ENCODE measurements around the gene ALKAL2.

ALKAL2 gene

DNA sequence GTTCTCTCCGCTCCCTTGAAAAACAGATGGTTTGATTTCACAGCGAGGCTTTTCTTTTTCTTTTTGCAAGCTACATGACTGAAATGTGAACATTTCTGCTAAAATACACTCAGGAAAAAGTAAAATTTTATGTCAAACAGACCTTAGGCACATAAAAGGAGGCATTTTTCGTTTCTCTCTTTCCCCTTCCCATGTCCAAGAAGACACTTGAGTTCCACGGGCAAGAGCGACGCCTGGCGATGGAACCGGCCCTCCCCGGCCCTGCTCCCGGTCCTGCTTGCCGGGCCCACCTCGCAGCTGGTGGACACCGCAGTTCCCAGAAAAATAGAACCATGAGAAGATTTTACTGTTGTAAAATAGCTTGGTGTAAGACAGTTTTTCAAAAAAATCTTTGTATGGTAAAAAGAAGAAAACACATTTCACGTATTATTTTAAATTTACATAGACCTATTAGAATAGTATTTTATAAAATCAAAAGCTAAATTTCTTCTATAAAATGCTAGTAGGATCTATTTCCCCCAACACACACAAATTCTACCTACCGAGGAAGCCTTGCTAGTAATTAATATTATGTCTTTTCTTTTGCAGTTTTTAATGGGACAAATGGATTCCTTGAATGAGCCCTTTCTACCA, 2.3 kb upstream of the ALKAL2 start:
- peak; percentile 17 for DNase-seq (ENCODE audit: low read depth)

DNA sequence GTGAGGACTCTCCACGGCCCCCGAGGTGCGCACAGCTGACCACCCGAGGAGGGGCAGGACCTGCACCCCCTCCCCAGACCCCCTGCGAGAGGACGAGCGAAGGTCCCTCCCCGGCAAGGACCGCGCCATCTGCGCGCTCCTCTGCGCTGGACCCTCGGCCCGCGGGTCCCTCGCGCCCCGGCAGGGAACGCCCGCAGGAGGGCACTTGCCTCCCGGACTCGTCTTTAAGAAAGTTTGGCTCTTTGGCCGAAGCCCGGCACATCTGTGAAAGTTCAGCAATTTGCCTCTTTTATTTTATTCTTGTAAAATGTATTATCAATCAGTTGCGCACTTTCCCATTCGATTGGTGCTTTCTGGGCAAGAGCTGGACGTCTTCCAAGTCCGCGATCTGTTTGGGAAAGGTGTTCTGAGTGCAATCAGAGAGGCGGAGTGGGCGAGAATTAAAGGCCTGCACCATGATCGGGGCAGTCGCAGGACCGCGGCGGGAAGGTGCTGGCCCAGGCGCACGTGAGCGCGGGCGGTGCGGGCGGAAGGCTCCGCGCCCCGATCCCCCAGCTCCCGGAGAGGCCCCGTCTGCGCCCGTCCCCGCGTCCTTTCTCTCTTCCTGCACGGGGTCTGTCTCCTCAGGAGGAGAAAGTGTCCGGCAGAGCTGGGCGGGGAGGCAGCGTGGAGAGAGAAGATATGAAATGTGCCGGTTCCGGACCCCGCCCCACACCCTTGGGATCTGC, 1.6 kb upstream of the ALKAL2 start:
- DNase-seq (ENCODE audit: low read depth), result no peak

DNA sequence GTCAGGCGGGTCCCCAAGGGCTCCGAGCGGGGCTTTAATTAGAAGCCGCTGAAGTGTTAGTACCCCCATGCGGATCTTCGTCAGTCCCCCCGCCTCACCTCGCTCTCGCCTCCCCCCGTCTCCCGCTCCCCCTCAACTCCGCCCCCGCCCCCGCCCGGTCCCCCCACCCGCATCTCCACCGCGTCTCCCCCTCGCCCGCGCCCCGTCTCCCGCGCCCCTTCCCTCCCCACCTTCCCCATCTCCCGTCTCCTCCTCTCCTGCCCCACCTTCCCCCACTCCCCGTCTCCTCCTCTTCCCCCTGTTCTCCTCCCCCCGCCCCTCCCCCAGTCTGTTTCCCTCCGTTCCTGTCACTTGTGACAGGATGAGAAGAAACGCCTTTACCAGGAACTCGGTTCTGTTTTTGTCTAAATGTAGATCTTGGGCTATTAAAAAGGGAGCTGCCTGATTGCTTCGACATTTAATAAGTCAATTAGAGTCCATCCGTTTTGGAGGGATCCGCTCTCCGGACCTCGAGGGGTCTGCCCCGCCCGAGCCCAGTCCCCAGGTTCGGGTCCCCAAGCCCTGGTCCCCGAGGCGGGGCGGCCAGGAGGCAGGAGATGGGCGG, 969 bp upstream of the ALKAL2 start:
- no peak for DNase-seq (ENCODE audit: low read depth)

DNA sequence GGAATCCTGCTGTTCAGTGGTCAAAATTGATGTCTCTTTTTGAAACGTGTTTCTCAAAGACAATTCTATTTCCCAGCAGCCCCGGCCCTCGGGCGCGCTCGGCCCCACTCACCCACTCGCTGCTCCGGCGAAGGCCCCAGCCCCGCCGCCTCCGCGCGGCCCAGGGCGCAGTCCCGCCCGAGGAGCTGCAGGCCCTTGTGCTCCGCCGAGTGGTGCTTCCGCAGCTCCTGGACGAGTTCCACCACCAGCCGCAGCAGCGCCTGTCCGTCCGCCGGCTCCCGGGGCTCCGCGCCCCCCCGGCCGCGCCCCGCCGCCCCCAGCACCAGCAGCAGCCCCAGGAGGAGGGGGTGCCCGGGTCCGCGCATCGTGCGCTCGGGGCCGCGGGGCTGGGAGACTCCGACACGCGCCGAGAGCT, 413 bp downstream of the ALKAL2 start:
- no peak for DNase-seq (ENCODE audit: low read depth)

DNA sequence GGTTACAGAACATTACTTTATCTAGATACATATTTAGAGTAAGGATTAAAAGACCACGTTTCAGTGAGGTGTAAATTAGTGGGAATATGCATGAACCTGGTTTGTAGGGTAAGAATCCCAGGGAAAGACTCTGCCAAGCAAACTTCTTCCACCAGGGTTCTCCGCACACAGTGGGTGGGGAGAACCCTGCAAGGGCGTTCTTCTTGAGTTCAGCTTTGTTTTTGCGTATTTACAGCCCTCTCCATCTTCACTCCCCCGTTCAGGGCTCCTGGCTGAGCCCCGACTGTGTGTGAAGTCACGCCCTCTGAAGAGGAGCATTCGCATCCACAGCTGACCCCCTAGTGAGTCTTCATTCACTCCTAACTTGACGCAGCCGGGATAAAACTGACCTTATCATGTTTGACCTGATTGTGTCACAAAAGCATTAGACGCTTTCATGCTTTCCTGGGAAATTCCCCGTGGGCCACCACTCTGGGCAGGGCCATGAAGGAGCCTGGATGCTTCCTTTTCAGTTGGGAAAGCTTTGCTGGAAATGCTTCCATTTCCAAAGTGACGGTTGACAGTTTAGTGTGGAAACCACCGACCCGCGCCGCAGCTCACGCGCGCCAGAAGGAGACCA, 1.0 kb downstream of the ALKAL2 start:
- DNase-seq (ENCODE audit: low read depth), result no peak

DNA sequence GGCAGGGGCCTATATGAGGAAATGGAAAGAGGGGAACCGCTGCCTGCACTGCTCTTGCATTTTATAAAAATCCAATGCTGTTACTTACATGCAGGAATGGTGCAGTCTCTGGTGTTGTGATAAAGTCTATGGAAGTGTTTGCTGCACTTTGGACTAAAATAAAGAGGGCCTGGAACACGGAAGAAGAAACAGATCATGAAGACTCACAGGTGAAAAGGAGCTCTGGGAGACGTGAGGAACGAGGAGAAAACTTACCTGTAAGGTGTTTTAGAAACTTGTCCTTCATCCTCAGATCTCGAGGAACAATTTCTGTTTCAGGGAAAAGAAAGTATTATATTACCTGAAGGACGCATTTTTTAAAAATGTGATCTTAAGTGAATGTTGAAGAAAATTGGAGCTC, 1.9 kb downstream of the ALKAL2 start:
- no peak for DNase-seq (ENCODE audit: low read depth)

DNA sequence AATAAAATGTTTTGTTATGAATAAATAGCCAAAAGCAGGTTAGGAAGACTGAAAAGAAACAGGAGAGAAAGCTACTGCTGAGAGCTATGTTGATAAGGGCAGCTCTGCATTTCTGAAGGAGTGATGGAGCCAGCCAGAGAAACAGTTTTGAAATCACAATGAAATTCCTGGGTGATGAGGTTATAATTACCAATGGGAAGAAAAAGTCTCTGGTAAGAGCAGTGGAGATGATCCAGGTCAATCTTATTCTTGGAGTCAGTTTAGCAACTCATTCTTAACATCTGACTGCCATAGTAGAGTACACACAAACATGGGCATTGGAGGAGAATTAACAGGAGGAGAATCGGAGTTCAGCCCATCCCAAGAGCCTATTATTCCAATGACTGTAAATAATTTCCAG, 2.4 kb downstream of the ALKAL2 start:
- no peak for DNase-seq (ENCODE audit: low read depth)

DNA sequence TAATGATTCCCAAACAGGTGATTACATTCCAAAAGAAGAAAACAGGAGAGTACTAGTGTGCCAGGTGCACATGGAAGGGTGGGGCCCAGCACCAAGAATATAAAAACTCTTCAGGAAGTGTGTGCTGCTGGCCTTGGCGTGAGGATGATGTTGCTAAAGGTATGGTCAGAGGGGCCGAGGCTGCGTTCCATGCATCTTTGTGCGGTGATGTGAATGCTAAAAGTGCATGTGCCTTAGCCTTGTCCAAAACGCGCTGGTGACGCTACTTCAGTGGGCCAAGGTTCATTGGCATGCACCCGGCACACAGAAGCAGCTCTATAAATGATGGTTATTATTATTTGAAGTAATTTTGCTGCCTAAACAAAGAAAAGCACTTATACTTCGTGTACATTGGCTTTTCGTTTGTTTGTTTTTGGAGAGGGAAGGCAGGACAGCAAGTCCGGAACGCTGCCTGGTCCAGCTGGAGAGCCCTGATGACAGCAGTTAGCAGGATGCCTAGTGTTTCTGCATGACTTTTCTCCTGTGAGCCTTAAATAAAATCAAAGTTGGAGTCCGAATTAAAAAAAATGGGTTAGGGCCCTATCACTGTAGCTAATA, 2.9 kb downstream of the ALKAL2 start:
- no peak for DNase-seq (ENCODE audit: low read depth)

DNA sequence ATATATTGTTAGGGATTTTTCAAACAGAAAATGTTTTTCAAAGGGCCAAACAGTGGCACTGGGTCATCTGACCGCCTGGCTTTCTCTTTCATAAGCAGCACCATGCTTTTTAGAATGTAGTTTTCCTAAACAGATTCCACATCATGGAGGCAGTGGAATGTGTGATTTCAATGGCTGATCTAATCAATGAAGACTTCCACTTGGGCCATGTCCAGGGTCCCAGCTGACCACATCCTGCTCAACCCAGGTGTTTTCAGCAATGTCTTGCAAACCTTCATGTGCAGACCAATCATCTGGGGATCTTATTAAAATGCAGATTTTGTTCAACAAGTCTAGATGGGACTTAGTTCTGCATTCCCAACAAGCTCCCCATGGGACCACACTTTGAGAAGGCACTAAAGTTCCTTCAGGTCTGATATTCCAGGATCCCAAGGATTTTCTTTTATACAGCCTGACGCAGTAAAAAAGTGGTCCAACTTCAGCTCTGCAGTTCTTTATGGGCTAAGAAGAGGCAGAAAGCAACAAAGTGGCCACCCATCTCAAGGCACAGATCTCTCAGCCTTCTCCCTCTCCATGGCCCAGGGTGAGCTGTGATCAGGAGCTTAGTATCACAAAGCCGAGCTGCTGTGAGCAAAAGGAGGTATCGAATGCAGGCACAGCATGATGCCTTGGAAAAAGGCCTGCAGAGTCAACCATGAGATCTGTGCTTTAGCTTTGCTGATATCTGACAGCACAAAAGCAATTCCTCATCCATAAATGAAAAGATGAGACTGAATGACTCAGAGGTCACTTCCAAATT, 3.7 kb downstream of the ALKAL2 start:
- no peak for DNase-seq (ENCODE audit: low read depth)

DNA sequence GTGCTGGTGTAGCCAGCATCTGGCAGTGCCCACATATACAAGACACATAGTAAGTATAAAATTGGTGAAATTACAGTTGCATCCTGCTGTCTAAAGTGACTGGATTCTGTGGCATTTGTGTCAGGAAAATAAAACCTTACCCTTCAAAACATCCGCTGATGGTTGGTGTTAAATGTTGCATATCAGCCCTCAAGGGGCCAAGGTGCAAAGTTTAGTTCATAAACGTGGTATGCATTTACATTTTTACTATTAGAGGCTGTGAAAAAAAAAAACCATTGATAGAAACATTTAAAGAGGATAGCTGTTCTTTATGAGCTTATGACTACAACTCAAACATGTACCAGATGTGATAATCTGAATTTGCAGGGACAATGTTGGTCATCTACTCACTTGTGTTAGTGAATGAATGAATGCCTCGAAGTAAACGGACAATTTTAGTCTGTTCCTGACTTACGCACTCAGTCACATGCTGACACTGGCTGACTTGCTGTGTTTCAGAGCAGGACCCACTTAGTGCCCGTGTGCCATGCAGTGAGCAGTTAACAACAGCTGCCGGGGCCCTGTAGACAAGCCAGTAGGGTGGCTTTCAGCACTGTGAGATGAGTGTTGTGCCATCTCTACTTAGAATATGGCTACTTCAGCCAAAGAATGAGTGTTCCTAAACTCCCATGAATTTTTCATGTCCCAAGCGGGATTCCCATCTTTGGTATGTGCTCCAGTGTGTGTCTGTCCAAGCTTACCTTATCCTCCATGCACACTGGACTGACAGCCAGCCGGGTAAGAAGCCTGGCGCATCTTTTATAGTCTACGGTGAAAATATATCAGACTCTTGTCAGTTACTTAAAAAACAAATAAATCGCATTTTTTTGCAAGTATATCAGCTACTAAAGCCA, 5.3 kb downstream of the ALKAL2 start:
- no peak for DNase-seq (ENCODE audit: low read depth)

DNA sequence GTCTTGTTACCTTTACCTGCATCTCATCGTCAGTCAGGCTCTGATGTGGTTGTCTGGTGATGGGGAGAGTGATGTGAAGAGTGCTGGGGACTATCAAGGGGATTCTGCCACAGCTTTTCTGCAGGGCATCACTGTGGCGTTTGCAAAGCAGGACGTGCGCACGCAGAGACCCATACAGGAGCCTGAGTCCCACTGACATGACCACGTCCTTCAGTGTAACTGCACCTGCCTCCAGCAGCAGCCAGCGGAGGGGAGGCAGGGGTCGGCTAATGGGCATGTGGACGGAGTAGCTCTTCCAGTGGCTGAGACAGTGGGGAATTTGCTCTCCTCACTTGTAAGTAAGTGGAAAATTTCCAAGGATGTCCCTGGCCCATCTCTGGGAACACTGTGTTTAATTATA, 6.5 kb downstream of the ALKAL2 start:
- no peak for DNase-seq (ENCODE audit: low read depth)

DNA sequence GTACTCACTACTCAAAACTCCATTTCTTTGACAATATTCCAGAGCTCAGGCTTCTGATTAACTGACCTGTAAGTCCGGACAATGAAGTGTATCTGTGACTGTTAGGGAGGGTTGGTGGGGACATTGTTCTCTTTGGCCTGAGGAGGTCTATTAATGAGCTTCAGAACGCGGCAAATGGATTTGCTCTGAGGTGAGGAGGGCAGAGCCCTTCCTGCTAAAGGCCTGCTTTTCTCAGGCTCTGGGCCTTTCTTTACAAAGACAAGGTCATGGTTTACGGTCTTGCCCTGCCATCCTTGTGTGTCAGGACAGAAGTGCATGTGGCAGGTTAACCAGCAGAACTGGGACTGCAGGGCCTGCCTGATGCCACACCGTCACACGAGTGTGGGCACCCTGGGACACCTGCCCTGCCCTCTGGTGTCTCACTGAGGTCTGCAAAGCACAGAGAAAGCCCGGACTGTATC, 7.2 kb downstream of the ALKAL2 start:
- DNase-seq (ENCODE audit: low read depth), result no peak

DNA sequence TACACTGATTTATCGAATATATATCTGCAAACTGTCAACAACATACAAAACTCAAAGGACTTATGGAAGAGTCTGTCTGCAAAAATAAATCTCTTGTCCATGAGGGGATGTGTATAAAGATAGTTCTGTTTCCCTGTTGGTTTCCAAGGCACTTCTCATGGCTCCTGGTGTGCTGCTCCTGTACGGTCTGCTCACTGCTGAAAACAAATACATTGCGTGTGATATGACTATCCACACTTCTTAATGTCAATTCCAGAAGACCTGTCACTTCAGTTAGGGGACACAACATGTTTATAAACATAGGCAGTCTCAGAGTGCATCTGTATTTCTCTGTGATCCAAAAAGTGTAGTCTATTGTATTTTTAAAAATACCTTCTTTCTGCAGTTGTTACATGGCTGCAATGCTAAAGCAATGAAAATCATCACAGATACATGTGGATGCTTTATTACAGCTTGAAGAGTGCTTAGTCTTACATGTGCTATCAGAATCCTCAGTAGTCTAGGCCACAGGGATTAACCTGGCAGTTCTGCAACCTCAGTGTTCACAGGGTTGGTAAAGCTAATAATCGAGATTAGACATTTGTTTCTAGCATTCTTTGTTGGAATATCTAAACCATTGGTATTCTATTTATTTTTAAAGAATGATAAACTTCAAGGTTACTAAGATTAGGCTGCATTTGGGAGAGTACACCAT, 7.8 kb downstream of the ALKAL2 start:
- DNase-seq (ENCODE audit: low read depth), result no peak

DNA sequence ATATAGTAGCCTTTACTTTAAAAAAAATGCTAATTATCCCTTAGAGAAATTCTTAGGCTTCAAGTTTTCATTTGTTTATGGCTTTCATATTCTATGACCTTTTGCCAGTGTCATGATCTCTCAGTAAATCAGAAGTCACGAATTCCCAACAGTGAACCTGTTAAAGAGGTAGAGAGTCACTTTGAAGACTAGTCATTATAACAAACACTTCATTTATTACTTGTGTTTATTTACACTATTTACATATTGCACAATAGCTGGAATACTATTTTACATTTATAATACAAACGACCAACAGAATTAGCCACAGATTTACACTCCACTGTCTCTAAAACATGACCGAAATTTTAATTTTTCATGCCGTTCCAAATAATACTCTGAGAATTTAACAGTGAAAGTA, 8.5 kb downstream of the ALKAL2 start:
- DNase-seq (ENCODE audit: low read depth), result no peak

DNA sequence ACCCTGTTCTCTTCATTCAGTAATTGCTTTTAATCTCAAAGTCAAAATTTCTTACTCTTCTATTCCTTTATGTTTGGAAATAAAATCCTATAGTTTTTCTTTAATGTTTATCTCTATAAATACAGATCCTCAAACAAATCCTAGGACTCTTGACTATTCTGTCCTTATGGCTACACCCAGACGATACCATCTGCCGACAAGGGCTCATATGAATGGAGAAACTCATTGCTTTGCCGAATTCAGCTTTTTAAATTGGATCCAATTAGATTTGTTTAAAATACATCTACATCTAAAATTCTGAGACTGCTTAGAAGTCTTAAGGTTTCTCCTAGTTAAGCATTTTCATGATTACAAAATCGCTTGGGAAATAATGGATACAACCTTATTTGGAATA, 9.0 kb downstream of the ALKAL2 start:
- DNase-seq (ENCODE audit: low read depth), result no peak

DNA sequence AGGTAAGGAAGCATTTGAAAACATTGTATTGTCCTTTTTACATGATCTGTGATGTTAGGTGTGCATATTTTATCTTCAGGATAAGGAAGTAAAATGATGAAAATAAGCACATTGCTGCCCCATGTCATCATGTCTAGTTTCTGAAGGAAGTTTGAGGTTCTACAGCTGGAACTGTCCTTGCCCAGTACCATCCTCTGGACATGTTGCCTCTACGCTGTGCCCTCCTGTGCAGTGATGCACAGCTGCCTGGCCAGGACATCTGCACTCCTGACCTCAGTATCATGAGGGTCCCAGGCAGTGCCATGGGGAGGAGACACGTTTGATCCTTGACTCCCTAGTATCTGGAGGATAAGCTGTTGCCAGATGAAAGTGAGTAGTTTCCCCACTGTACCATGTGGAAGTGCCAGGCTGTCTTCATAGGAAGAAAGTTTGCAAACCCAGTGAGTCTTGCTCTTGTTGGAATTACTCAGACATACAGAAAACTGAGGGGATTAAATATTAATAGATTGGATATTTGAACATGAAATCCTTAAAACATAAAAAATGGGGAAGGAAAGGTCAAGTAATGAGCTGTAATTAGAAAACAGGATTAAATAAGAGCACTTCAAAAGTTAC, 9.5 kb downstream of the ALKAL2 start:
- DNase-seq (ENCODE audit: low read depth), result no peak

DNA sequence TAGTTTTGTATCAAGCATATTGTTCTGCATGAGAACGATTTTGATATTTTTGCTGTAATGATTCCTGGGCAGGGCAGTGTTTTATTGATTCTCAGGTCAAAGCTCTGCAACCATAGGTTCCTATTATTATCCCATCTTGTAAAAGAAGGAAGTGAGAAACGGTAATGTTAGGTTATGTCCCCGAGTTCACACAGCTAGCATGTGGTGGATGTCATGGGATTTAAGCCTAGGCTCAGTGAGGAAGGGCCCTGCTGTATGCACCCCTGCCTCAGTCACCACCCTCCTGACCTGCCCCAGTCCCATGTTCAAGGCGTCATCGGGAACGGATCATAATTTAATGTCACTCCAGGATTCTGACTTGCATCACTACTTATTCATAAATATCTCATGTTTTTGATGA, 12.4 kb downstream of the ALKAL2 start:
- DNase-seq (ENCODE audit: low read depth), result no peak

DNA sequence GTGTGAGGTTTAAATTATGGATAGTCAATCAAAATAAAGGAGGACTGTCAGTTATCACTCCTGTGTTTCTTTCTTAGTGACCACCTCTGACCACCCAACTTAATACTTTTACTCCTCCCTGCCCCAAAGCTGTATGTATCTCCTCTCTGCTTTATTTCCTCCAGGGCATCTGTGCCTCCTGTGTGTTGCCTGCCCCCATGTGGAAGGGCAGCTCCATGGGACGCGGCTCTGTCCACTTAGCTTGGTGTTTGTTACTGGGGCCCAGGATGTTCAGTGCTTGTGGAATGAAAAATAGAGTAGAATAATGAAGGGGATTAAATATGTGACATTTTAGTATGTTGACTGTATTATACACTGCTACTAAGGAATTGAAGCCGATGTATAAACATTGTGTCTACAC, 13.4 kb downstream of the ALKAL2 start:
- DNase-seq (ENCODE audit: low read depth), result no peak

DNA sequence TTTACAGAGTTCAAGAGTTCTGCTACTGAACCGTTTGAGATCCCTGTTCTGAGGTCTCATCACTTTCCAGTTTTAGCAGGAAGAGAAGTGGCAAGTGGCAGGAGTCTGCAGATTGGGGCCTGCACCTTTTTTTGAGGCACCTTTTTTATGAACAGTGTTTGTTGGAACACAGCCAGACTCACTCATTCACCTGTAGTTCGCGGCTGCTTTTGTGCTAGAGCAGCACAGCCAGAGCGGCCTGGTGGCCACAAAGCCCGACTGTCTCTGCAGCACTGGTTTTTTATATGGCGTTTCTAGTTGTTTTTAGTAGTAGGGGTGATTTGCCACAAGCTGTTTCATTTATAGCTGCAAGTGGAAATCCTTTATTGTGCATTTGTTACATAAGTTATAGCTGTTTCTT, 14.6 kb downstream of the ALKAL2 start:
- no peak for DNase-seq (ENCODE audit: low read depth)

DNA sequence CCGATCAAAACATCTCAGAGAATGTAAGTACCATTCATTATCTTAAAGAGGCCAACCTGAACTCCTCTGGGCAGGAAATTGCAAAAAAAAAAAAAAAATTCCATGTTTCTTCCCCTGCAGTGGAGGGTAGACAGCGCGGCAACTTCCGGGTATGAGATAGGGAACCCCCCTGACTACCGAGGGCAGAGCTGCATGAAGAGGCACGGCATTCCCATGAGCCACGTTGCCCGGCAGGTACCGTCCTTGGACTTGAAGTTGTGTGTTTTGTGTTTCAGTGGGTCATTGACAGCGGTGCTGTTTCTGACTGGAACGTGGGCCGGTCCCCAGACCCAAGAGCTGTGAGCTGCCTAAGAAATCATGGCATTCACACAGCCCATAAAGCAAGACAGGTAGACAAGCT, 16.0 kb downstream of the ALKAL2 start:
- no peak for DNase-seq (ENCODE audit: low read depth)

All from stimulated activated CD8-positive, alpha-beta memory T cell treated with anti-CD3 and anti-CD28 coated beads, Interleukin-15, amount 100 ng/mL, for 1 hour (primary cell).